Measurements from ENCODE around the gene PRKG2. TPM values are rescaled to one million over a fixed set of nuclear protein-coding genes. Genes with fewer than 3 reads are reported as not detected.
"Not testable (repeated sequence)": the region's sequence is repeated elsewhere in the genome, so short reads cannot be mapped to it uniquely, and the experiment has no call there.

The PRKG2 gene
- total and polyA plus RNA-seq, 8 donors, result 0.59 to 4.9 (median 0.90) TPM

GRCh38 chr4:81225252-81225651, 10.2 kb upstream of the PRKG2 start:
- Histone ChIP-seq H3K4me3 (no peak overlapping the region), H3K9me3 (no peaks in the 10 kb centered on the region), H3K4me1 (no peaks in the 10 kb centered on the region), H3K27ac (no peak overlapping the region), H3K36me3 (no peaks in the 10 kb centered on the region), H3K27me3 (no peaks in the 10 kb centered on the region)
- WGBS, 2 donors, result 31 to 37% methylated on average over 2 of the region's 2 CpGs
- intact Hi-C loops (cut with DNase I), result no loop called here
- DNase-seq (no peak), FAIRE-seq (no peak), ATAC-seq (no peak)
- TF ChIP-seq CTCF (IDR thresholded peaks at IDR 0.05), result no peak

- intact Hi-C loops (cut with DNase I); DNase-seq; H3K4me3 ChIP-seq; H3K27ac ChIP-seq; FAIRE-seq; H3K27me3 ChIP-seq; H3K36me3 ChIP-seq; H3K9me3 ChIP-seq; H3K4me1 ChIP-seq; ATAC-seq: not testable (repeated sequence)
Observed at GRCh38 chr4:81222082-81222472, 7.1 kb upstream of the PRKG2 start.

- TF ChIP-seq CTCF (IDR thresholded peaks at IDR 0.05), result no peak
- H3K27ac ChIP-seq, result no peak overlapping the region
- DNase-seq (no peak), FAIRE-seq (no peak), ATAC-seq (no peak)
- no peak overlapping the region for H3K4me3 ChIP-seq
- intact Hi-C loops (cut with DNase I), result no loop called here
- no peaks in the 10 kb centered on the region for H3K36me3 ChIP-seq
- no peaks in the 10 kb centered on the region for H3K4me1 ChIP-seq
- 59 to 70% methylated on average over 3 of the region's 3 CpGs for WGBS, 2 donors
- no peaks in the 10 kb centered on the region for H3K27me3 ChIP-seq
- no peaks in the 10 kb centered on the region for H3K9me3 ChIP-seq
Observed at GRCh38 chr4:81221303-81222081, 6.5 kb upstream of the PRKG2 start.

GRCh38 chr4:81220271-81220670, 5.2 kb upstream of the PRKG2 start:
- WGBS, 2 donors, result 87 to 94% methylated on average over 1 of the region's 1 CpG
- Histone ChIP-seq H3K4me1 (no peaks in the 10 kb centered on the region), H3K4me3 (no peak overlapping the region), H3K36me3 (no peaks in the 10 kb centered on the region), H3K9me3 (no peaks in the 10 kb centered on the region), H3K27ac (no peak overlapping the region), H3K27me3 (no peaks in the 10 kb centered on the region)
- DNase-seq (no peak), FAIRE-seq (no peak), ATAC-seq (no peak)
- intact Hi-C loops (cut with DNase I), result no loop called here
- no peak for TF ChIP-seq CTCF (IDR thresholded peaks at IDR 0.05)

GRCh38 chr4:81218206-81218605, 3.2 kb upstream of the PRKG2 start:
- DNase-seq (no peak), FAIRE-seq (no peak), ATAC-seq (no peak)
- Histone ChIP-seq H3K27ac (no peak overlapping the region), H3K4me1 (no peaks in the 10 kb centered on the region), H3K27me3 (peaks cover 0 to 5% (median 0%) of the 10 kb centered on the region in 4 donors), H3K9me3 (no peaks in the 10 kb centered on the region), H3K36me3 (no peaks in the 10 kb centered on the region), H3K4me3 (no peak overlapping the region)
- no peak for TF ChIP-seq CTCF (IDR thresholded peaks at IDR 0.05)
- 61 to 67% methylated on average over 1 of the region's 1 CpG for WGBS, 2 donors
- intact Hi-C loops (cut with DNase I), result no loop called here

Measured in pancreas (tissue), 10 donors.